T-helper 2 cell treated with Interferon-gamma antibody and Interleukin-4, amounts not matched to agents 5 μg/mL and 100 μg/mL, for 36 hours (primary cell): Measurements from ENCODE around the gene PSMD2.

Experiments
- DNase-seq: peaks from one replicate; pipeline ENCODE4 v3.0.0; 2021; ENCODE audit warnings: low spot score
- H3K27ac Mint-ChIP-seq: one replicate; pipeline ENCODE4 v1.8.0; 2021; ENCODE audit warnings: mild to moderate bottlenecking, mixed read lengths
- H3K27me3 Mint-ChIP-seq: one replicate; pipeline ENCODE4 v1.8.0; 2021; ENCODE audit warnings: low read depth, mixed read lengths
- H3K36me3 Mint-ChIP-seq: one replicate; pipeline ENCODE4 v1.8.0; 2021; ENCODE audit warnings: low read depth, mixed read lengths
- H3K4me1 Mint-ChIP-seq: one replicate; pipeline ENCODE4 v1.8.0; 2021; ENCODE audit warnings: low read depth, mixed read lengths
- H3K4me3 Mint-ChIP-seq: one replicate; pipeline ENCODE4 v1.8.0; 2022; ENCODE audit warnings: mild to moderate bottlenecking, moderate library complexity, mixed read lengths
- H3K9me3 Mint-ChIP-seq: one replicate; pipeline ENCODE4 v1.8.0; 2021; ENCODE audit warnings: mixed read lengths

PSMD2 gene

GRCh38 chr3:184315871-184316661 lies 17.0 kb downstream of the PSMD2 start:
- Mint-ChIP-seq H3K27ac (peak overlapping the region; percentile 79), H3K4me1 (peaks cover 31% of the 10 kb centered on the region), H3K4me3 (peak overlapping the region; percentile 84), H3K9me3 (no peaks in the 10 kb centered on the region), H3K36me3 (peaks cover 31% of the 10 kb centered on the region), H3K27me3 (no peaks in the 10 kb centered on the region)
- DNase-seq: no peak

DNA sequence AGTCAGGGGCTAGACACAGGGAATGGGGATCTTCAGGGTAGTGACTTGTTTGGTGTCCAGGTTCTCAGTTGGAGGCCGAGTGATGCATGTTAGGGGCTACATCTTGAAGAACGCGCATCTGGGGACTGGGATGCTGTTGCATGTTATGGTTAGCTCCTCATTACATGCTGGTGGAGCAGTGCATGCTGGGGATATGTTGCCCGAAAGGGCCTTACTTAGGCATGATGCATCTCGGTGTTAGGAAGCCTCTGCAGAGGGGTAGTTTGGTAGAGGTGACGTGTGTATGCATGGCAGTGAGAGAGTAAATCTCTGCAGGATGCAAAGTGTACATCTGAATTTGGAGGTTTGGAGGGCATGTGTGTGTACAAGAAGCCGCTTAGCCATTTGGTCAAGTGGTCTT lies 17.8 kb downstream of the PSMD2 start:
- Mint-ChIP-seq H3K4me3 (peak overlapping the region; percentile 84), H3K27me3 (no peaks in the 10 kb centered on the region), H3K36me3 (peaks cover 39% of the 10 kb centered on the region), H3K27ac (peak overlapping the region; percentile 79), H3K9me3 (no peaks in the 10 kb centered on the region), H3K4me1 (peaks cover 31% of the 10 kb centered on the region)
- no peak for DNase-seq

GRCh38 chr3:184317201-184317600 lies 18.2 kb downstream of the PSMD2 start:
- H3K4me1 Mint-ChIP-seq: peaks cover 31% of the 10 kb centered on the region
- H3K27me3 Mint-ChIP-seq: no peaks in the 10 kb centered on the region
- no peaks in the 10 kb centered on the region for H3K9me3 Mint-ChIP-seq
- DNase-seq: no peak
- peak overlapping the region; percentile 84 for H3K4me3 Mint-ChIP-seq
- peak overlapping the region; percentile 47 for H3K27ac Mint-ChIP-seq
- H3K36me3 Mint-ChIP-seq: peaks cover 43% of the 10 kb centered on the region

- no peaks in the 10 kb centered on the region for H3K9me3 Mint-ChIP-seq
- no peak overlapping the region for H3K4me3 Mint-ChIP-seq
- no peak overlapping the region for H3K27ac Mint-ChIP-seq
- peaks cover 29% of the 10 kb centered on the region for H3K4me1 Mint-ChIP-seq
- DNase-seq: no peak
- H3K36me3 Mint-ChIP-seq: peaks cover 64% of the 10 kb centered on the region
- H3K27me3 Mint-ChIP-seq: no peaks in the 10 kb centered on the region
These were observed 21.0 kb downstream of the PSMD2 start for GRCh38 chr3:184320104-184320445.

- peaks cover 24% of the 10 kb centered on the region for H3K4me1 Mint-ChIP-seq
These were observed 22.6 kb downstream of the PSMD2 start for GRCh38 chr3:184321666-184322065.

DNA sequence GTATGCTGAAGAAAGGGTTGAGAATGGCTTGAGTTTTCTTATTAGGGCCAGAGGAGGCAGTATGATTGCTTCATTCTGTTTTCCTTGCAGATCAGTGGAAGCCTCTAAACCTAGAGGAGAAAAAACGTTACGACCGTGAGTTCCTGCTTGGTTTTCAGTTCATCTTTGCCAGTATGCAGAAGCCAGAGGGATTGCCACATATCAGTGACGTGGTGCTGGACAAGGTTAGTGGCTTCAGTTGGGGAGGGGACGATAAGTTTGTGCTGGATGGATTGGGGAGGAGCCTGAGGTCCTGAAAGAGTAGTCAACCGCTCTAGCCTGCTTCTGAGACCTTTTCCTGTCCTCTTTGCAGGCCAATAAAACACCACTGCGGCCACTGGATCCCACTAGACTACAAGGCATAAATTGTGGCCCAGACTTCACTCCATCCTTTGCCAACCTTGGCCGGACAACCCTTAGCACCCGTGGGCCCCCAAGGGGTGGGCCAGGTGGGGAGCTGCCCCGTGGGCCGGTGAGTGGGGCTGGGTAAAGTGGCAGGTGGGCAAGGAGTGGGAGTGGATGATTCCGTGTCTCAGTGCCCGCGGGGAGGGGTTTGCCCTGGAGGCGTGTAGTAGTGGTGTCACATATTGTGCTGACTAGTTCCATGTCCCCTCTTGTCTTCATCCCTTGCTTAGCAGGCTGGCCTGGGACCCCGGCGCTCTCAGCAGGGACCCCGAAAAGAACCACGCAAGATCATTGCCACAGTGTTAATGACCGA lies 23.9 kb downstream of the PSMD2 start:
- peaks cover 11% of the 10 kb centered on the region for H3K4me1 Mint-ChIP-seq

More at GRCh38 chr3:184321666-184322065, 22.6 kb downstream of the PSMD2 start:
- no peak overlapping the region for H3K27ac Mint-ChIP-seq
- DNase-seq: no peak
- H3K36me3 Mint-ChIP-seq: peaks cover 77% of the 10 kb centered on the region
- no peaks in the 10 kb centered on the region for H3K27me3 Mint-ChIP-seq
- no peaks in the 10 kb centered on the region for H3K9me3 Mint-ChIP-seq
- H3K4me3 Mint-ChIP-seq: no peak overlapping the region

DNA sequence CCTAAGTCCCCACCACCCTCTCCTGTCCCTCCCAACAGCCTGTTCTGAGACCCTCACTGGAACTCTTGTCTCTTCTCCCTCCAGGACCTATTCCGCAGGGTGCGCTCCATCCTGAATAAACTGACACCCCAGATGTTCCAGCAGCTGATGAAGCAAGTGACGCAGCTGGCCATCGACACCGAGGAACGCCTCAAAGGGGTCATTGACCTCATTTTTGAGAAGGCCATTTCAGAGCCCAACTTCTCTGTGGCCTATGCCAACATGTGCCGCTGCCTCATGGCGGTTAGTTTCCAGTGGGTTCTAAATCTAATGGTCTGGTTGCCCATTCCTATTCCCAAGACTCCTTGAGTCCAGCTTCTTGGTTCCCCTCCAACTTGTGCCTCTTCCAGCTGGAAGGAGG lies 24.7 kb downstream of the PSMD2 start:
- no peak overlapping the region for H3K4me3 Mint-ChIP-seq
- H3K27me3 Mint-ChIP-seq: no peaks in the 10 kb centered on the region
- H3K9me3 Mint-ChIP-seq: no peaks in the 10 kb centered on the region
- no peak for DNase-seq
- H3K36me3 Mint-ChIP-seq: peaks cover 83% of the 10 kb centered on the region
- H3K27ac Mint-ChIP-seq: no peak overlapping the region
- peaks cover 10% of the 10 kb centered on the region for H3K4me1 Mint-ChIP-seq

More for the DNA sequence above, 23.9 kb downstream of the PSMD2 start:
- Mint-ChIP-seq H3K27ac (no peak overlapping the region), H3K9me3 (no peaks in the 10 kb centered on the region), H3K27me3 (no peaks in the 10 kb centered on the region), H3K36me3 (peaks cover 80% of the 10 kb centered on the region), H3K4me3 (no peak overlapping the region)
- no peak for DNase-seq

DNA sequence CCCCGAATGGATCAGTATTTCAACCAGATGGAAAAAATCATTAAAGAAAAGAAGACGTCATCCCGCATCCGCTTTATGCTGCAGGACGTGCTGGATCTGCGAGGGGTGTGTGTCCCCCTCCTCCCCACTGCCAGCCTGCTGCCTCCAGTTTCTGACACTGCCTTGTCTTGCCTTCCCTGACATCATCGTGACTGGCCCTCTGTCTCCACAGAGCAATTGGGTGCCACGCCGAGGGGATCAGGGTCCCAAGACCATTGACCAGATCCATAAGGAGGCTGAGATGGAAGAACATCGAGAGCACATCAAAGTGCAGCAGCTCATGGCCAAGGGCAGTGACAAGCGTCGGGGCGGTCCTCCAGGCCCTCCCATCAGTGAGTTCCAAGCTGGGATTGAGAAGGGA lies 26.2 kb downstream of the PSMD2 start:
- no peaks in the 10 kb centered on the region for H3K9me3 Mint-ChIP-seq
- no peaks in the 10 kb centered on the region for H3K27me3 Mint-ChIP-seq
- no peak overlapping the region for H3K27ac Mint-ChIP-seq
- peaks cover 4% of the 10 kb centered on the region for H3K4me1 Mint-ChIP-seq
- no peak for DNase-seq
- no peak overlapping the region for H3K4me3 Mint-ChIP-seq
- H3K36me3 Mint-ChIP-seq: peaks cover 87% of the 10 kb centered on the region

GRCh38 chr3:184325715-184326369 lies 26.8 kb downstream of the PSMD2 start:
- peak; percentile 38 for DNase-seq
- Mint-ChIP-seq H3K36me3 (peaks cover 84% of the 10 kb centered on the region), H3K4me3 (no peak overlapping the region), H3K27me3 (no peaks in the 10 kb centered on the region), H3K9me3 (no peaks in the 10 kb centered on the region), H3K27ac (no peak overlapping the region), H3K4me1 (peaks cover 4% of the 10 kb centered on the region)

DNA sequence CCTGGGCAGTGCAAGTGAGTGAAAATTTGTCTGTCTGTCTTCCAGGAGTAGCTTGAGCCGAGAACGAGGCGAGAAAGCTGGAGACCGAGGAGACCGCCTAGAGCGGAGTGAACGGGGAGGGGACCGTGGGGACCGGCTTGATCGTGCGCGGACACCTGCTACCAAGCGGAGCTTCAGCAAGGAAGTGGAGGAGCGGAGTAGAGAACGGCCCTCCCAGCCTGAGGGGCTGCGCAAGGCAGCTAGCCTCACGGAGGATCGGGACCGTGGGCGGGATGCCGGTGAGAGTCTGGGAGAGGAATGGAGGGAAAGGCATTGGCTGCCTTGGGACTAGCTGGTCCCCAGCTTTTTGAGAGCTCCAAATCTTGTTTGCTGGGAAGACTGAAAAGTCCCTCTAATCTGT lies 28.1 kb downstream of the PSMD2 start:
- no peaks in the 10 kb centered on the region for H3K9me3 Mint-ChIP-seq
- H3K27ac Mint-ChIP-seq: no peak overlapping the region
- peaks cover 9% of the 10 kb centered on the region for H3K4me1 Mint-ChIP-seq
- H3K27me3 Mint-ChIP-seq: no peaks in the 10 kb centered on the region
- H3K36me3 Mint-ChIP-seq: peaks cover 84% of the 10 kb centered on the region
- no peak overlapping the region for H3K4me3 Mint-ChIP-seq
- DNase-seq: no peak

DNA sequence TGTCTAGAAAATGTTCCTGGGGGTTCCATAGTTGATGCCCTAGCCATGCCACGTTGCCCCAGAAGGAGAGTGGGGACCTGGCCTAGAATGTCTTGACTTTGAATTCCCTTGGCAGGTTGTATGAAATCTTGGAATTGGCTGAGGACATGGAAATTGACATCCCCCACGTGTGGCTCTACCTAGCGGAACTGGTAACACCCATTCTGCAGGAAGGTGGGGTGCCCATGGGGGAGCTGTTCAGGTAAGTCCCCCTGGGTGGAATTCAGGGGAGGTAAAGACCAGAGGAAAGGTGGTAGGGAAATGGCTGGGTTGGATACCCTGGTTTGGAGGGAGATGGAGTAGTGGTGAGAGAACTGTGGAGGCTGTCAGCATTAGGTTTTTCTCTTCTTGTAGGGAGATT lies 29.5 kb downstream of the PSMD2 start:
- Mint-ChIP-seq H3K4me1 (peaks cover 23% of the 10 kb centered on the region), H3K27ac (no peak overlapping the region), H3K4me3 (no peak overlapping the region), H3K9me3 (no peaks in the 10 kb centered on the region), H3K27me3 (no peaks in the 10 kb centered on the region), H3K36me3 (peaks cover 87% of the 10 kb centered on the region)
- DNase-seq: no peak

GRCh38 chr3:184332370-184333090 lies 33.5 kb downstream of the PSMD2 start:
- Mint-ChIP-seq H3K9me3 (no peaks in the 10 kb centered on the region), H3K27me3 (no peaks in the 10 kb centered on the region), H3K4me3 (no peak overlapping the region), H3K36me3 (peaks cover 64% of the 10 kb centered on the region), H3K4me1 (peaks cover 46% of the 10 kb centered on the region), H3K27ac (peak overlapping the region; percentile 80)
- DNase-seq: no peak

GRCh38 chr3:184333190-184333589 lies 34.1 kb downstream of the PSMD2 start:
- DNase-seq: no peak
- Mint-ChIP-seq H3K27ac (peak overlapping the region; percentile 80), H3K9me3 (no peaks in the 10 kb centered on the region), H3K4me1 (peaks cover 52% of the 10 kb centered on the region), H3K4me3 (no peak overlapping the region), H3K36me3 (peaks cover 59% of the 10 kb centered on the region), H3K27me3 (no peaks in the 10 kb centered on the region)
